Epithelial cell of proximal tubule (primary cell): ENCODE measurements around the gene LIMS2. TPM values are rescaled to one million over a fixed set of nuclear protein-coding genes. Genes with fewer than 3 reads are reported as not detected.

Experiments
- DNase-seq: peaks from one replicate; pipeline ENCODE4 v3.0.0-alpha.2; 2011; ENCODE audit warnings: low read depth
- H3K4me3 ChIP-seq: 2 replicates; pipeline ENCODE4 v1.5.1; 2011; ENCODE audit warnings: low read depth, mild to moderate bottlenecking, low read length
- total RNA-seq: library from RNA; depleted of rRNA; stranded (reverse); fragments of >200 nt; gene quantifications from 2 replicates; pipeline ENCODE4 v1.2.3, GENCODE V29; 2015
- TF ChIP-seq, protein P1 (sequence below): conservative IDR thresholded peaks from 2 replicates; pipeline ENCODE4 v1.5.1; 2012; ENCODE audit warnings: low read depth, mild to moderate bottlenecking, low read length

The LIMS2 gene
- total RNA-seq, 1 donor from 2014 or later = 1.2 TPM

DNA sequence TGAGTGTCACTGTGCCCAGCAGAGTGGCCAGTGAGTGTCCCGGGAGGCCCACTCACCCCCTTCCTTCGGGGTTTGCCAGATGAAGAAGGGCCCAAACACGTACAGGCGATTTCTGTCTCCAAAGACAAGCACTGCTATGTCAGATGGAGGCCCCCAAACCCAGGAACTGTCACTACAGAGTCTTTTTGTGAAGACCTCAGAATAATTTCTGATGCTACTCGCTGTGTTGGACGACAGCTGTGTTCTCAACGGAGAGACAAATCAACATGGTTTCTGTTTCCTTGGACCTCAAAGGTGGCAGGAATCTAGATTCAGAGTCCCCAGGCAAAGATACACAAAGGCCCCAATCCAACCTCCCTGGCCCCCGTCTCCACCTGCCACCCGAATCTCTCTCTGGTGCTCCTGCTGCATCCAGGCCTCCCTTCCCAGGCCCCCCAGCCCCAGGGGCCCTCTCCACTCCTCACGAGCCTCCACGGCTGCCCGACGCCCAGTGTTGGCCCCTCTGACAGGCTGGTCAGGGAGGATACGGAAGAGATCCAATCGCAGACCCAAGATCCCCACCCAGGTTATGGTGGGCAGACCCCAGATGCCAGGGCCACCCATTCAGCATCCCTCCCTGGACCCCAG lies 31.8 kb downstream of the LIMS2 start:
- no peak overlapping the region for H3K4me3 ChIP-seq
- TF ChIP-seq, protein P1, sequence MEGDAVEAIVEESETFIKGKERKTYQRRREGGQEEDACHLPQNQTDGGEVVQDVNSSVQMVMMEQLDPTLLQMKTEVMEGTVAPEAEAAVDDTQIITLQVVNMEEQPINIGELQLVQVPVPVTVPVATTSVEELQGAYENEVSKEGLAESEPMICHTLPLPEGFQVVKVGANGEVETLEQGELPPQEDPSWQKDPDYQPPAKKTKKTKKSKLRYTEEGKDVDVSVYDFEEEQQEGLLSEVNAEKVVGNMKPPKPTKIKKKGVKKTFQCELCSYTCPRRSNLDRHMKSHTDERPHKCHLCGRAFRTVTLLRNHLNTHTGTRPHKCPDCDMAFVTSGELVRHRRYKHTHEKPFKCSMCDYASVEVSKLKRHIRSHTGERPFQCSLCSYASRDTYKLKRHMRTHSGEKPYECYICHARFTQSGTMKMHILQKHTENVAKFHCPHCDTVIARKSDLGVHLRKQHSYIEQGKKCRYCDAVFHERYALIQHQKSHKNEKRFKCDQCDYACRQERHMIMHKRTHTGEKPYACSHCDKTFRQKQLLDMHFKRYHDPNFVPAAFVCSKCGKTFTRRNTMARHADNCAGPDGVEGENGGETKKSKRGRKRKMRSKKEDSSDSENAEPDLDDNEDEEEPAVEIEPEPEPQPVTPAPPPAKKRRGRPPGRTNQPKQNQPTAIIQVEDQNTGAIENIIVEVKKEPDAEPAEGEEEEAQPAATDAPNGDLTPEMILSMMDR = no peak
- DNase-seq = no peak

DNA sequence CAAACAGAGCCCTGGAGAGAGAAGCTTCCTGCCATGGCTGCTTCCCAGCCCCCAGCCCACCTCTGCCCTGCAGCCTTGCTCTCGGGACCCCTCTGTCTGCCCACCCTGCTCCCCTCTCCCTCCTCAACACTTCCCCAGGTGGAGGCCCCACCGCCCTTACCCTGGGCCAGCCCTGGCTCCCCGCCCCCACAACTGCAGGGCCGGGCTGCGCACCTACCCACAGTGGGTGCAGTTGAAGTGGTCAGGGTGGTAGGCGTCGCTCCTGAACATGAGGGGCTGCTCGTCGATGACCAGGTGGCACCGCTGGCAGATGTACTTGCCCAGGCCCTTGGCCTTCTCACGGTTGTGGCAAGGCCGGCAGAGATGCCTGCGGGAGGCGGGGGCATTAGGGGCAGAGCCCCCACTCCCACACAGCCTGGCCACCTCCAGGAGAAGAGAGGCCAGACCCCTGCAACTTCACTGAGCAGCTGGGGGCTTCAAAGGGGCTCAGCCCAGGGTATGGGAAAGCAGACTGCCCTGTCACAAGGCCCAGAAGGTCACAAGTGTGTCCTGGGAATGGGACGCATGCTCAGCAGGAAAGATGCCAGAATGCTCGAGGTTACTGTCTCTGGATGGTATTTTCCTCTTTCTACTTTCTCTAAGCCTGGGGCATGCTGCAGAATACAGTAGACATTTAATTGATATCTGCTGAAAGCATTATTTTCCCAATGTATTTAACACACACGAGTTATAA lies 32.5 kb downstream of the LIMS2 start:
- H3K4me3 ChIP-seq = no peak overlapping the region
- TF ChIP-seq, protein P1 = no peak
- no peak for DNase-seq

DNA sequence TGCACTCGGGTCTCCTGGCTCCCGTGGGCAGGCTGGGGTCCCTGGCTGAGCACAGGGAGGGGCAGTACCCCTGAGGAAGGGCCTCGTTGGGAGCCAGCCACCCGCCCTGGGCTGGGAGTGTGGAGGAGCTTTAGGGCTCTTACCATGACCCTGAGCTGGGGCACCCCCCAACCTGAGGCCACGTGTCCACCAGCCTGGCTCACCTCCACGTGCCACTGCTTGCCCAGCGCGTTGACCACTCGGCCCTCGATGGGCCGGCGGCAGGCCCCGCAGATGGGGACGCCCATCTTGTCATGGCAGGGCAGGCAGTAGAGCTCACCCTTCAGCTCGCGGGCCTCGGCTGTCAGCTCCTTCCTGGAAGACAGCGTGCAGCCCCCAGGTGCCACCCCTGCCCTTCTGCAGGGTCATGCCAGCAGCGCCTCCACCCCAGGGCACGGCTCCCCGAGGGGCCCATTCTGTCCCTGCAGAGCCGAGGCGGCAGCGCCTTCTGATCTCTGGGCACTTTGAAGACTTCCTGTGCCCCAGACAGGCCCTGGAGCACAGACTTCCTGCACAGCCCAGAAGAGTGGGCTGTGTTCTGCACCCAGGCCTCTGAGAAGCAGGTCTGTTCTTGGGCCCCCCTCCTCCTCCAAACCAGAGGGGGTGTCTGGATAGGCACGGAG lies 33.4 kb downstream of the LIMS2 start:
- H3K4me3 ChIP-seq = no peak overlapping the region
- TF ChIP-seq, protein P1 = no peak
- no peak for DNase-seq

DNA sequence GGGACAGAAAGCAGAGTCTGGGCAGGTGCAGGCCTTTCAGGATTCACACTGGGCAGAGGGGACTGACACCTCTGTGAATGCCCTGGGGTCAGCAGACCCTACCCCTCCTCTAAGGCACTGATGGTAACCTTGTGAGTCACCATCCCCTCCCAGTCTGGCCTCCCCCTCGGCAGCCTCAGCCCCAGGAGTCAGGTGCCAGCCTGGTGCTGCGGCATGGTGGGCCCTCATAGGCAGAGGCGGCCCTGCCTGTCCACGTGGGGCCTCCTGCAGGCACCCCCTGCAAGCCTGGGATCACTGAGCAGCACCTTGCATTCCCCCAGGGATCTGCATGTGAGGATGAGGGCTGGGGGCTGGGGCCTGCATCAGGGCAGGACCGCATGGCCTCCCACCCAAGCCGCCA lies 34.2 kb downstream of the LIMS2 start:
- DNase-seq = no peak
- TF ChIP-seq, protein P1 = no peak
- no peak overlapping the region for H3K4me3 ChIP-seq

DNA sequence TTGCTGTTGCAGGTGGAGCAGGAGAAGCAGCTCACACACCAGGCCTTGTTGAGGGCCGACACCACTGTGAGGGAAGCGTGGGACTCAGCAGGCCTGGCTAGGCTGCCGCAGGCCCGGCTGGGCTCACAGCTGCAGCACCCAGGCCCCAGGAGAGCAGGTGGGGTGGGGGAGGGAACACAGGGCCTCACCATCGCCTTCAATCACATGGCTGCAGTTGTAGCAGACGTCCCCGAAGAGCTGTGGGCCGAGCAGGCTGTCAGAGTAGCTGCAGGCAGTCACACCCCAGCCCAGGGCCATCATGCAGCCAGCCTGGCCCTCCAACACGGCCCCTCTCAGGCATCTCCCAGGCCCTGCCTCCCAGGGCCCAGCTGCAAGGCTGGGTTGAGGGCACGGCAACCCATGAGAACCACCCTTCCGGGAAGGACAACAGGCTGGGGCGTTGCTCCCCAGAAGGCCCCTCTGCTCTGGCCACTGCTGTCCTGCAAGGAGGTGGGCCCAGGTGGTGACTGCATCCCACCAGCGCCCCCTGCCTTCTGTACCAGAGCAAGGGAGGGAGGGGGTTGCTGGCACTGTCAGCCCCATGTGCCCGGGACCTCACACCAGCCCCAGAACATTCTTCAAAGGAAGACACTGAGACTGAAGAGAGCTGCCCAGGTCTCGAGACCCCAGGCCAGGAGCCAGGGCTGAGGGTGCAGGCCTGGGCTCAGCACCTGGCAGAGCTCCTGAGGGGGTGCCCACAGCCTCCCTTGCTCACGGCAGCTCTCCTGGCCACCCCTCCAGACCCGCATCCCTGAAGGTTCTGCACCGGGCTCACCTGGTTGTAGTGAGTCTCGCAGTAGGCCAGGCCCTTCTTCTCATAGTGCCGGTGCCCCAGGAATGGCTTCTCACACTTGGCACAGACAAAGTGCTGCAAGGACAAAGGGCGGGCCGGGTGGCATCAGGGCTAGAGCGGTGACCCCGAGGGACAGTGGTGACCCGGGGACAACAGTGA lies 35.0 kb downstream of the LIMS2 start:
- TF ChIP-seq, protein P1 = peak; percentile 28
- H3K4me3 ChIP-seq = no peak overlapping the region
- no peak for DNase-seq

DNA sequence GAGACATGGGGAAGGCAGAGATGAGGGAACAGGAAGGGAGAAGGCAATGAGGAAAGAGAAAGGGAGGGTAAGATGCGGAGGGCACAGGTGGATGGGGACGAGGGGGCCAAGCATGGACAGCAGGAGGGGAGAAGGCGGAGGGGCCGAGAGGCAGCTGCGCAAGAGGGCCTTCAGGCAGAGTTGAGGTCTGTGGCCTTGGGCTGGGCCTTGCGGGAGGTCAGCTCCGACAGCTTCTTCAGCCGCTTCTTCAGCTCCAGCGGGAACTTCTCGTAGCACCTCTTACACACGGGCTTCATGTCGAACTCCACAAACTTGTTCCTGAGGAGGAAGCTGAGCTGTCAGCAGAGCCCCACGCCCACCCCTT lies 36.2 kb downstream of the LIMS2 start:
- no peak overlapping the region for H3K4me3 ChIP-seq
- DNase-seq = no peak
- TF ChIP-seq, protein P1 = no peak
